Ovary (tissue), 3 donors: ENCODE data around the gene BAHCC1.

Source experiments
- POLR2A ChIP-seq: fragments of 450-650 bp; IDR thresholded peaks from one replicate; pipeline ENCODE4 v1.6.1; 2017; ENCODE audit warnings: antibody characterized with exemption, mild to moderate bottlenecking, moderate library complexity
- TF ChIP-seq, protein P1 (sequence below), 3 donors: fragments of 450-650 bp in 2 of 3; fragments of 200-600 bp in 1 of 3; IDR thresholded peaks; one replicate each; pipeline versions ENCODE4 v1.5.1 to v1.8.0; 2016 to 2022; ENCODE audit warnings: antibody characterized with exemption in 3 of 3, mild to moderate bottlenecking in 1 of 3
- donor health status: DM: no; HTN: no; CAD: no.

DNA sequence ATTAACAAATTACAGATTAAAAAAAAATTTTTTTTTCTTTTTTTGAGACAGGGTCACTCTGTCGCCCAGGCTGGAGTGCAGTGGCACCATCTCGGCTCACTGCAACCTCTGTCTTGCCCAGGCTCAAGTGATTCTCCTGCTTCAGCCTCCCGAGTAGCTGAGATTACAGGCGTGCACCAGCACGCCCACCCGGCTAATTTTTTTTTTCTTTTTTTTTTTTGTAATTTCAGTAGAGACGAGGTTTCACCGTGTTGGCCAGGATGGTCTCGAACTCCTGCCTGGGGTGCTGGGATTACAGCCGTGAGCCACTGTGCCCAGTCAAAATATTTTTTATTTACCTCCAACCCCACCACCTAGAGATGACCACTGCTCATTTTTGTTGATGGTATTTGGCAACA lies 91.8 kb downstream of the BAHCC1 start:
- TF ChIP-seq POLR2A, result no peak
- TF ChIP-seq, protein P1, sequence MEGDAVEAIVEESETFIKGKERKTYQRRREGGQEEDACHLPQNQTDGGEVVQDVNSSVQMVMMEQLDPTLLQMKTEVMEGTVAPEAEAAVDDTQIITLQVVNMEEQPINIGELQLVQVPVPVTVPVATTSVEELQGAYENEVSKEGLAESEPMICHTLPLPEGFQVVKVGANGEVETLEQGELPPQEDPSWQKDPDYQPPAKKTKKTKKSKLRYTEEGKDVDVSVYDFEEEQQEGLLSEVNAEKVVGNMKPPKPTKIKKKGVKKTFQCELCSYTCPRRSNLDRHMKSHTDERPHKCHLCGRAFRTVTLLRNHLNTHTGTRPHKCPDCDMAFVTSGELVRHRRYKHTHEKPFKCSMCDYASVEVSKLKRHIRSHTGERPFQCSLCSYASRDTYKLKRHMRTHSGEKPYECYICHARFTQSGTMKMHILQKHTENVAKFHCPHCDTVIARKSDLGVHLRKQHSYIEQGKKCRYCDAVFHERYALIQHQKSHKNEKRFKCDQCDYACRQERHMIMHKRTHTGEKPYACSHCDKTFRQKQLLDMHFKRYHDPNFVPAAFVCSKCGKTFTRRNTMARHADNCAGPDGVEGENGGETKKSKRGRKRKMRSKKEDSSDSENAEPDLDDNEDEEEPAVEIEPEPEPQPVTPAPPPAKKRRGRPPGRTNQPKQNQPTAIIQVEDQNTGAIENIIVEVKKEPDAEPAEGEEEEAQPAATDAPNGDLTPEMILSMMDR (IDR thresholded peaks at IDR 0.05), result no peak
